Karpas-422 (cell line): ENCODE measurements around the gene PLSCR5. TPM values are rescaled to one million over a fixed set of nuclear protein-coding genes. Genes with fewer than 3 reads are reported as not detected.

ENCODE experiments used
- DNase-seq: peaks from one replicate; pipeline ENCODE4 v3.0.0-alpha.2; 2015
- H2AFZ ChIP-seq: fragments of 200-600 bp; sonication (generic); 2 replicates; pipeline ENCODE4 v1.6.1; 2014; ENCODE audit warnings: antibody characterized with exemption, low read length, mixed read lengths
- H3K27ac ChIP-seq: fragments of 200-600 bp; sonication (generic); 2 replicates; pipeline ENCODE4 v1.5.1; 2014; ENCODE audit warnings: mild to moderate bottlenecking, low read length, moderate library complexity
- H3K27me3 ChIP-seq: fragments of 200-600 bp; sonication (generic); 2 replicates; pipeline ENCODE4 v1.6.1; 2014; ENCODE audit warnings: low read length, mixed read lengths
- H3K36me3 ChIP-seq: fragments of 200-600 bp; sonication (generic); 2 replicates; pipeline ENCODE4 v1.6.1; 2014; ENCODE audit warnings: low read length, mixed read lengths; ENCODE audit not compliant: insufficient read depth
- H3K4me1 ChIP-seq: fragments of 200-600 bp; sonication (generic); 2 replicates; pipeline ENCODE4 v1.6.1; 2014; ENCODE audit warnings: mild to moderate bottlenecking, low read length, mixed read lengths
- H3K4me2 ChIP-seq: fragments of 200-600 bp; sonication (generic); 2 replicates; pipeline ENCODE4 v1.6.1; 2014; ENCODE audit warnings: low read length, low read depth, mild to moderate bottlenecking; ENCODE audit not compliant: poor library complexity, severe bottlenecking
- H3K4me3 ChIP-seq: fragments of 200-600 bp; sonication (generic); 2 replicates; pipeline ENCODE4 v1.5.1; 2014; ENCODE audit warnings: mild to moderate bottlenecking, antibody characterized with exemption, low read length, mixed read lengths
- H3K79me2 ChIP-seq: fragments of 200-600 bp; sonication (generic); 2 replicates; pipeline ENCODE4 v1.6.1; 2014; ENCODE audit warnings: mild to moderate bottlenecking, low read length, mixed read lengths
- H3K9ac ChIP-seq: fragments of 200-600 bp; sonication (generic); 2 replicates; pipeline ENCODE4 v1.6.0; 2014; ENCODE audit warnings: low read length
- H3K9me2 ChIP-seq: fragments of 200-600 bp; sonication (generic), shearing (Covaris generic); replicated peaks from 2 replicates; pipeline ENCODE4 v1.6.0; 2014; ENCODE audit warnings: mild to moderate bottlenecking, low read length, moderate library complexity; ENCODE audit not compliant: insufficient read depth
- H3K9me3 ChIP-seq: fragments of 300-700, 200-600 bp; sonication (generic); 2 replicates; pipeline ENCODE4 v1.6.1; 2014; ENCODE audit warnings: low read length, mixed read lengths
- H4K20me1 ChIP-seq: fragments of 200-600 bp; sonication (generic); 2 replicates; pipeline ENCODE4 v1.6.1; 2014; ENCODE audit warnings: mild to moderate bottlenecking, antibody characterized with exemption, low read length, low read depth; ENCODE audit not compliant: insufficient read depth
- total RNA-seq: library from RNA; depleted of rRNA; stranded (reverse); fragments of >200 nt; shearing (Covaris generic); gene quantifications from 2 replicates; pipeline ENCODE4 v1.2.3, GENCODE V29; 2014; ENCODE audit warnings: low replicate concordance

Gene PLSCR5
- total RNA-seq, 1 experiment from 2014 or later = not detected

DNA sequence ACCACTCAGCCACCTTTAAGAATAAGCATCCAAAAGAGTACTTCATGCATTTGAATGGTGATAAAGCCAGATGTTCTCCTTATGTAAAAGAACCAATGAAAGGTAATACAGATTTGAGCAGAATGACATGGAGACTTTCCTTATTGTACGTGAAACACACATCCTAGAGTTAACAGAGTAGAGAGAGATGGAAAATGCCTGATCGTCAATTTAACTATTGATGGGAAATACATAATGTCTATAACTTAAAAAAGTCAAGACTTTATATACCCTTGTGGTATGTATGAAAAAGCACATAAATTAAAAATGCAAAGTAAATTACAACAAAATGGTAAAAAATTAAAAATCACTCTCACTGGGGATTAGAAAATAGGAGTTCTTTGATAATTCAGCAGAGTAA lies 31.7 kb upstream of the PLSCR5 start:
- H3K4me2 ChIP-seq = no peak overlapping the region
- H3K4me3 ChIP-seq = no peak overlapping the region
- no peaks in the 10 kb centered on the region for H3K79me2 ChIP-seq
- H3K9me3 ChIP-seq = no peaks in the 10 kb centered on the region
- no peaks in the 10 kb centered on the region for H3K36me3 ChIP-seq
- H3K27me3 ChIP-seq = no peaks in the 10 kb centered on the region
- no peak overlapping the region for H3K9ac ChIP-seq
- no peaks in the 10 kb centered on the region for H4K20me1 ChIP-seq
- no peak for DNase-seq
- no peaks in the 10 kb centered on the region for H3K4me1 ChIP-seq
- no peaks in the 10 kb centered on the region for H3K9me2 ChIP-seq
- H2AFZ ChIP-seq = no peak overlapping the region
- no peak overlapping the region for H3K27ac ChIP-seq

DNA sequence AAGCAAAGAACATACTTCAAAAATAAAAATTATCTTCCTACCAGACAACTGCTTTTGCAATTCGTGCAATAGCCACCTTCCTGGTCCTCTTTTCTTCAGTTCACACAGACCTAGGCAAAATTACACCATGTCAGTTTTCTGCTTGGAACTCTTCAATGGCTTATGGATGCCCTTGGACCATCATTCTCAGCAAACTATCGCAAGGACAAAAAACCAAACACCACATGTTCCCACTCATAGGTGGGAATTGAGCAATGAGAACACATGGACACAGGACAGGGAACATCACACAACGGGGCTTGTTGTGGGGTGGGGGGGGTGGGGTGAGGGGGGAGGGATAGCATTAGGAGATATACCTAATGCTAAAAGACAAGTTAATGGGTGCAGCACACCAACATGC lies 29.2 kb upstream of the PLSCR5 start:
- no peaks in the 10 kb centered on the region for H4K20me1 ChIP-seq
- H3K4me3 ChIP-seq = no peak overlapping the region
- no peaks in the 10 kb centered on the region for H3K79me2 ChIP-seq
- H3K9ac ChIP-seq = no peak overlapping the region
- no peaks in the 10 kb centered on the region for H3K9me3 ChIP-seq
- DNase-seq = no peak
- no peaks in the 10 kb centered on the region for H3K9me2 ChIP-seq
- H3K36me3 ChIP-seq = no peaks in the 10 kb centered on the region
- no peak overlapping the region for H3K4me2 ChIP-seq
- H3K27ac ChIP-seq = no peak overlapping the region
- H2AFZ ChIP-seq = no peak overlapping the region
- no peaks in the 10 kb centered on the region for H3K27me3 ChIP-seq
- no peaks in the 10 kb centered on the region for H3K4me1 ChIP-seq

DNA sequence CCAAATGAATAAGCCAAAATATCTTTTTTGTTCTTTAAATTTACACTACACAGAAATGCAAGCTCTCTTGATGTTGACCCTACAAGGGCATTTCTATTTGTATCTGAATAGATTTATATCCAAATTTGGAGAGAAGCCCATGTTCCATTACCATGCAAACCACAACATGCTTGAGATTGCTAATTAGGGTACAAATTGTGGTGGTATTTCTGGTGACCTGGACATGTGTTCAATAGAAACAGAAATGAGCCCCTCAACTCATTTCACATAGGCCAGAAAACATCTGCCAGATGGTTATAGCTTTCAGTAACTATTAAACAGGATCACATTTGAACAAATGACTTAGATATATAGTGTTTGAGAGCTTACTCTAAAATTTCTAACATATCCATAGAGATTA lies 23.5 kb upstream of the PLSCR5 start:
- no peak overlapping the region for H3K4me2 ChIP-seq
- DNase-seq = no peak

DNA sequence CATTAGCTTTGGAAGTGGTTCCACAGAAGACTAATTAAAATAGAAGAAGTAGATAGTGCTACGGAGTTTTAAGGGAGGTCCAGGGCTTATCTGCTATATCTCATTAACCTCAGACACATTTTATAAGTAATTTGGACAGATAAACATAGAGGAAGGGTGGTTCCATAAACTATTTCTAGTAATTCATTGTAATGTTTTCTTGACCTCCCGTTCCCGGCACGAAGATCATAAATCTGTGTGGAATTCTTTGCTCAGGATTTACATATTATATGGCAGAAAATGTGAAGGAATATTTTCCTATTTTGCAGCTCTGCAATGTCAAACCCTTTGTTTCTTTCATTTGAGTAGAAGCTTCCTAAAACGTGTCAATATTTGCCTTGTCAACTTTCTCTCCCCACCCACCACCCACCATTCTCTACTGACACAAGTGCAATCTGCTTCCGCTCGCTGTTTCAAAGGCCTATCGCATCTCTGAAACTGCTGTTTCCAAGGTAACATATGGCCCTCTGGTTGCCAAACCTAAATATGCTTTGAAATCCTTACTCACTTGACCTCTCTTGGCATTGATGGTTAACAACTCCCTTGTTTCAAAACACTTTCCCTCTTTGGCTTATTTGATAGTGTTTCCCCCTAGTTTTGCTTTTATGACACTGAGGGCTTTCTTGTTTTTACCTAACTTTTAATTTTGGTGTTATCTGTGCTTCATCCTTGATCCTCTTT lies 21.4 kb upstream of the PLSCR5 start:
- H3K4me3 ChIP-seq = no peak overlapping the region
- H3K36me3 ChIP-seq = no peaks in the 10 kb centered on the region
- no peak overlapping the region for H3K4me2 ChIP-seq
- no peaks in the 10 kb centered on the region for H3K27me3 ChIP-seq
- H3K9ac ChIP-seq = no peak overlapping the region
- no peak overlapping the region for H3K27ac ChIP-seq
- no peak for DNase-seq
- no peak overlapping the region for H2AFZ ChIP-seq
- no peaks in the 10 kb centered on the region for H3K79me2 ChIP-seq
- no peaks in the 10 kb centered on the region for H3K9me2 ChIP-seq
- no peaks in the 10 kb centered on the region for H4K20me1 ChIP-seq
- H3K9me3 ChIP-seq = no peaks in the 10 kb centered on the region
- no peaks in the 10 kb centered on the region for H3K4me1 ChIP-seq

More for the DNA sequence above, 23.5 kb upstream of the PLSCR5 start:
- Histone ChIP-seq H3K4me3 (no peak overlapping the region), H3K36me3 (no peaks in the 10 kb centered on the region), H3K4me1 (no peaks in the 10 kb centered on the region), H3K9me3 (no peaks in the 10 kb centered on the region), H3K79me2 (no peaks in the 10 kb centered on the region), H4K20me1 (no peaks in the 10 kb centered on the region), H3K9ac (no peak overlapping the region), H2AFZ (no peak overlapping the region), H3K9me2 (no peaks in the 10 kb centered on the region), H3K27me3 (no peaks in the 10 kb centered on the region), H3K27ac (no peak overlapping the region)

DNA sequence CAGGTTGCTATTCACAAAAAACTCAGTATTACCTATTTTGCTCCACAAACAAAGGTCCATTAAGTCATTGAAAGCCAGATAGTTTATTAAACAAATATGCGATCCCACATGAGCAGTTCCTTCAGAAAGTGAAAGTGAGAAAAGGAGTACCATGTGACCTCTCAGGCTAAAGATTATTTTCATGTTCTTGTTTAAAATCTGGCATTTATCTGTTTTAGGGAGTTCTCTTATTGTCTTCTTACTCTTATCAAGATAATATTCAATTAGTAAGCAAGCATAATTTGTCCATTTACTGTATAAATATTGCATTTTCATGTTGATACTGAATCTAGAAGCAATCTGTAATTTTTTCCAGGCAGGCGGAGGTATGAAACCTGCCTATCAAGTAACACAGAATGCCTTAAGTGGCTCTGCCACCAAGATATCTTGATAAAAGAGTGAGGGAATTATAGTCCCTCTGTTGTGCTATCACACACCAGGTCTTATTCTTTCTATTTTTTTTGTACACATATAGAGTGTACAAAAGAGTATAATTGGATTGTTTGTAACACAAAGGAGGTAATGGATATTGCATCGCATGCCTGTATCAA lies 20.1 kb upstream of the PLSCR5 start:
- H3K27ac ChIP-seq = no peak overlapping the region
- no peaks in the 10 kb centered on the region for H3K9me2 ChIP-seq
- H3K4me3 ChIP-seq = no peak overlapping the region
- no peaks in the 10 kb centered on the region for H3K9me3 ChIP-seq
- no peak overlapping the region for H3K4me2 ChIP-seq
- no peaks in the 10 kb centered on the region for H3K27me3 ChIP-seq
- no peak overlapping the region for H2AFZ ChIP-seq
- H4K20me1 ChIP-seq = no peaks in the 10 kb centered on the region
- H3K36me3 ChIP-seq = no peaks in the 10 kb centered on the region
- DNase-seq = no peak
- no peak overlapping the region for H3K9ac ChIP-seq
- no peaks in the 10 kb centered on the region for H3K4me1 ChIP-seq
- no peaks in the 10 kb centered on the region for H3K79me2 ChIP-seq

DNA sequence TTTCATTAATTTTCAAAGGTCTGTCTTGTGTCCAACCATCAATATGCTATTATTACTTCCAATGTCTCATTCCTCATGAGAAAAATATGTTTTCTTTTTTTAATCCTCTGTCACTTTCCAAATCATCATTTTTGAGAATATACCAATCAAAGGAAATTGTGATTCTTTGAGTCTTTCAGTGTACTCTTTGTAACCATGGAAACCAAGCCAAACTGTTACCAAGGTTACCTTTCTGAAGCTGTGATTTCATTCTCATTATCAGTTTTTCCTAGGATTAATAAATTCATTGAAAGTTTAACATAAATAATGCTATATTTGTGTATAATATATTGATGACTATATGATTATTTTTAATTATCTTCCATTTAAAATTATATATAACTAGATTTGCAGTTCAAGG lies 16.6 kb upstream of the PLSCR5 start:
- H3K4me1 ChIP-seq = no peaks in the 10 kb centered on the region
- H4K20me1 ChIP-seq = no peaks in the 10 kb centered on the region
- H3K4me2 ChIP-seq = no peak overlapping the region
- H3K9ac ChIP-seq = no peak overlapping the region
- no peak overlapping the region for H3K4me3 ChIP-seq
- H3K9me3 ChIP-seq = no peaks in the 10 kb centered on the region
- no peaks in the 10 kb centered on the region for H3K36me3 ChIP-seq
- DNase-seq = no peak
- no peak overlapping the region for H3K27ac ChIP-seq
- H2AFZ ChIP-seq = no peak overlapping the region
- no peaks in the 10 kb centered on the region for H3K79me2 ChIP-seq
- H3K9me2 ChIP-seq = no peaks in the 10 kb centered on the region
- no peaks in the 10 kb centered on the region for H3K27me3 ChIP-seq

DNA sequence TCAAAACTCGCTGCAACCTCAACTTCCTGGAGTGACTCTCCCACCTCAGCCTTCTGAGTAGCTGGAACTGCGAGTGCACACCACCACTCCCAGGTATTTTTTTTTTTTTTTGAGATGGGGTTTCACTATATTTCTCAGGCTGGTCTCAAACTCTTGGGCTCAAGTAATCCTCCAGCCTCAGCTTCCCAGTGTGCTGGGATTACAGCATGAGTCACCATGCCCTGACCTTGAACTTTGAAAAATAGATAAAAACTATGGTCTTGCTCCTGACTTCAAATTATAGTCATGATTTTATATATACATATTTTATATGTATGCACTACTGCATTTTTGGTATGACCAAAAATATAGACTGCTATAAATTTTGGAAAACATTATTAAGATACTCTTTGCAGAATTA lies 6.9 kb upstream of the PLSCR5 start:
- Histone ChIP-seq H3K4me3 (no peak overlapping the region), H3K36me3 (no peaks in the 10 kb centered on the region), H3K27ac (no peak overlapping the region), H3K9me3 (no peaks in the 10 kb centered on the region), H3K9ac (no peak overlapping the region), H3K4me1 (no peaks in the 10 kb centered on the region), H4K20me1 (no peaks in the 10 kb centered on the region), H3K27me3 (no peaks in the 10 kb centered on the region), H3K79me2 (no peaks in the 10 kb centered on the region), H2AFZ (no peak overlapping the region), H3K4me2 (no peak overlapping the region), H3K9me2 (no peaks in the 10 kb centered on the region)
- DNase-seq = no peak

DNA sequence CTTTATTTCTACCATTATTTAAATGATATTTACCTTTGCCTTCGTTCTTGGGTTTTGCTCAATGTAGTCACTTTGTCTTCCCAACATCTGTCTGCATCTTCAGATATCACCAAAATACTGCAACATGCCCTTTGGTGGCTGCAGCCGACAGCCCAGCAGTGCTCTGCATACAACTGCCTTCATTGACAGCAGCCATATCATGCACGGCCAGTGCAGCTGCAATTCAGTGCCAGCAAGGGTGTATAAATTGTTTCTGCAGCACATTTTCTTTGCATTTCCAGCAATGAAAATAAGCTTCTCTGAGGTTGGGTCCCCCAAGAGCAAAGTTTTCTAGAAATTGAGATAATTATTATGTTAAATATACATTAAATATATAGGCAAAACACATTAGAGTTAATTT lies 6.0 kb upstream of the PLSCR5 start:
- no peaks in the 10 kb centered on the region for H3K79me2 ChIP-seq
- no peak overlapping the region for H3K4me2 ChIP-seq
- no peaks in the 10 kb centered on the region for H3K9me2 ChIP-seq
- H3K27me3 ChIP-seq = no peaks in the 10 kb centered on the region
- no peaks in the 10 kb centered on the region for H3K4me1 ChIP-seq
- H3K9me3 ChIP-seq = no peaks in the 10 kb centered on the region
- no peak overlapping the region for H3K9ac ChIP-seq
- no peak overlapping the region for H3K4me3 ChIP-seq
- no peaks in the 10 kb centered on the region for H3K36me3 ChIP-seq
- H4K20me1 ChIP-seq = no peaks in the 10 kb centered on the region
- H3K27ac ChIP-seq = no peak overlapping the region
- DNase-seq = no peak
- no peak overlapping the region for H2AFZ ChIP-seq
